Thyroid gland (tissue), 4 donors: ENCODE measurements around the gene KCNG2. TPM values are rescaled to one million over a fixed set of nuclear protein-coding genes. Genes with fewer than 3 reads are reported as not detected.

Experiments
- DNase-seq, 2 donors: peaks; one replicate each; pipeline ENCODE4 v3.0.0-alpha.2; 2019
- H3K27ac ChIP-seq, 3 donors: fragments of 200-600 bp; sonication (generic); 1 replicate in 2 of 3; 2 replicates in 1 of 3; pipeline ENCODE4 v1.5.1; 2016 to 2019; ENCODE audit warnings: mild to moderate bottlenecking in 1 of 3, moderate library complexity in 1 of 3
- H3K27me3 ChIP-seq: fragments of 200-600 bp; sonication (generic); one replicate; pipeline ENCODE4 v1.5.1; 2019
- H3K36me3 ChIP-seq, 2 donors: fragments of 200-600 bp; sonication (generic); one replicate each; pipeline ENCODE4 v1.5.1; 2016 to 2019
- H3K4me1 ChIP-seq, 2 donors: fragments of 200-600 bp; sonication (generic); one replicate each; pipeline ENCODE4 v1.5.1; 2017 to 2019
- H3K4me3 ChIP-seq, 3 donors: fragments of 200-600 bp; sonication (generic); replicated peaks in 1 of 3; 1 replicate in 2 of 3; 2 replicates in 1 of 3; pipeline ENCODE4 v1.5.1; 2016; ENCODE audit warnings: mild to moderate bottlenecking in 1 of 3
- H3K9me3 ChIP-seq: fragments of 200-600 bp; sonication (generic); one replicate; pipeline ENCODE4 v1.5.1; 2017
- CTCF ChIP-seq, 6 experiments: fragments of 200-600 bp in 3 of 6; fragments of 450-650 bp in 3 of 6; sonication (generic) in 3 of 6; IDR thresholded peaks; one replicate each; pipeline ENCODE4 v1.5.1; 2016 to 2019; ENCODE audit warnings: antibody characterized with exemption in 6 of 6, mild to moderate bottlenecking in 2 of 6, inconsistent platforms in 1 of 6, moderate library complexity in 1 of 6
- POLR2A ChIP-seq, 2 donors: fragments of 450-650 bp; IDR thresholded peaks; one replicate each; pipeline ENCODE4 v1.6.1; 2017; ENCODE audit warnings: antibody characterized with exemption in 2 of 2, mild to moderate bottlenecking in 2 of 2, moderate library complexity in 1 of 2
- WGBS, 2 donors: methylation state at CpG; one replicate each; pipeline ENCODE4 v1.1.5; 2017; 5-methylcytosine and 5-hydroxymethylcytosine counted together
- intact Hi-C: fragments of 100-400 bp; cut with DNase I; formaldehyde crosslinking; loops from one replicate; pipeline ENCODE4 v1.15.1; 2023
- total RNA-seq, 4 donors: library from RNA; depleted of rRNA; stranded (reverse); fragments of >200 nt; gene quantifications; one replicate each; pipeline ENCODE4 v1.2.3, GENCODE V29; 2016

The KCNG2 gene
- total RNA-seq, 4 donors from 2014 or later, result 0.22 TPM; not detected in 3

- H3K36me3 ChIP-seq, result peaks cover 18 to 21% of the 10 kb centered on the region in 2 donors
- 96 to 98% methylated on average over 11 of the region's 11 CpGs for WGBS, 2 donors
- no peak overlapping the region for H3K27ac ChIP-seq
- no peak for DNase-seq
- no peak overlapping the region for H3K4me3 ChIP-seq
- no peaks in the 10 kb centered on the region for H3K27me3 ChIP-seq
- no peaks in the 10 kb centered on the region for H3K4me1 ChIP-seq
- intact Hi-C loops, result no loop called here
- H3K9me3 ChIP-seq, result no peaks in the 10 kb centered on the region
- TF ChIP-seq CTCF (IDR thresholded peaks at IDR 0.05), result no peak
- no peak for TF ChIP-seq POLR2A (IDR thresholded peaks at IDR 0.05)
These were observed 40.9 kb upstream of the KCNG2 start for GRCh38 chr18:79756826-79757225.

GRCh38 chr18:79760348-79760747, 37.4 kb upstream of the KCNG2 start:
- WGBS, 2 donors, result 44 to 53% methylated on average over 1 of the region's 1 CpG
- no peak overlapping the region for H3K4me3 ChIP-seq
- H3K27ac ChIP-seq, result no peak overlapping the region
- no peaks in the 10 kb centered on the region for H3K9me3 ChIP-seq
- no peaks in the 10 kb centered on the region for H3K4me1 ChIP-seq
- intact Hi-C loops, result no loop called here
- H3K27me3 ChIP-seq, result no peaks in the 10 kb centered on the region
- no peak for TF ChIP-seq POLR2A (IDR thresholded peaks at IDR 0.05)
- no peak for TF ChIP-seq CTCF (IDR thresholded peaks at IDR 0.05)
- DNase-seq, result no peak
- H3K36me3 ChIP-seq, result peaks cover 0 to 2% of the 10 kb centered on the region in 2 donors

GRCh38 chr18:79760881-79761280, 36.9 kb upstream of the KCNG2 start:
- H3K27me3 ChIP-seq, result no peaks in the 10 kb centered on the region
- 25% methylated on average over 1 of the region's 1 CpG for WGBS, 2 donors
- no peaks in the 10 kb centered on the region for H3K4me1 ChIP-seq
- no peak for DNase-seq
- H3K36me3 ChIP-seq, result no peaks in the 10 kb centered on the region
- intact Hi-C loops, result no loop called here
- no peak overlapping the region for H3K27ac ChIP-seq
- no peak for TF ChIP-seq CTCF (IDR thresholded peaks at IDR 0.05)
- TF ChIP-seq POLR2A (IDR thresholded peaks at IDR 0.05), result no peak
- H3K4me3 ChIP-seq, result no peak overlapping the region
- no peaks in the 10 kb centered on the region for H3K9me3 ChIP-seq

GRCh38 chr18:79763407-79763806, 34.3 kb upstream of the KCNG2 start:
- no peak overlapping the region for H3K4me3 ChIP-seq
- H3K27me3 ChIP-seq, result no peaks in the 10 kb centered on the region
- TF ChIP-seq CTCF (IDR thresholded peaks at IDR 0.05) (no peak), POLR2A (IDR thresholded peaks at IDR 0.05) (no peak)
- no peaks in the 10 kb centered on the region for H3K4me1 ChIP-seq
- no peaks in the 10 kb centered on the region for H3K9me3 ChIP-seq
- intact Hi-C loops, result no loop called here
- H3K36me3 ChIP-seq, result no peaks in the 10 kb centered on the region
- no peak overlapping the region for H3K27ac ChIP-seq
- no peak for DNase-seq

- WGBS, 2 donors, result 42 to 66% methylated on average over 2 to 3 of the region's 6 CpGs
- Histone ChIP-seq H3K4me3 (no peak overlapping the region), H3K27me3 (no peaks in the 10 kb centered on the region), H3K27ac (no peak overlapping the region), H3K36me3 (no peaks in the 10 kb centered on the region), H3K4me1 (no peaks in the 10 kb centered on the region), H3K9me3 (no peaks in the 10 kb centered on the region)
- DNase-seq, result no peak
- TF ChIP-seq POLR2A (IDR thresholded peaks at IDR 0.05) (no peak), CTCF (IDR thresholded peaks at IDR 0.05) (no peak)
- intact Hi-C loops, result no loop called here
These were observed 33.6 kb upstream of the KCNG2 start for GRCh38 chr18:79764131-79764530.
